ENCODE results near the gene PRPF6.

The PRPF6 gene

GRCh38 chr20:63945921-63946920 is 34.7 kb upstream of the PRPF6 start:
- TF ChIP-seq CTCF (IDR thresholded peaks at IDR 0.05; ENCODE audit: borderline replicate concordance, control extremely low read depth, extremely low read depth, insufficient read depth, missing control alignments), result no peak
- in situ Hi-C loops (cut with MboI; ENCODE audit: low sequenced_read_pairs, unreplicated experiment), result no loop called here
- no peak for DNase-seq (ENCODE audit: low spot score)

GRCh38 chr20:63946986-63947637 is 33.8 kb upstream of the PRPF6 start:
- DNase-seq (ENCODE audit: low spot score), result no peak
- no peak for TF ChIP-seq CTCF (IDR thresholded peaks at IDR 0.05; ENCODE audit: borderline replicate concordance, control extremely low read depth, extremely low read depth, insufficient read depth, missing control alignments)
- in situ Hi-C loops (cut with MboI; ENCODE audit: low sequenced_read_pairs, unreplicated experiment), result no loop called here

- DNase-seq (ENCODE audit: low spot score), result no peak
- no peak for TF ChIP-seq CTCF (IDR thresholded peaks at IDR 0.05; ENCODE audit: borderline replicate concordance, control extremely low read depth, extremely low read depth, insufficient read depth, missing control alignments)
- in situ Hi-C loops (cut with MboI; ENCODE audit: low sequenced_read_pairs, unreplicated experiment), result no loop called here
Observed at GRCh38 chr20:63947638-63948456, 33.1 kb upstream of the PRPF6 start.

- no peak for DNase-seq (ENCODE audit: low spot score)
- no peak for TF ChIP-seq CTCF (IDR thresholded peaks at IDR 0.05; ENCODE audit: borderline replicate concordance, control extremely low read depth, extremely low read depth, insufficient read depth, missing control alignments)
- in situ Hi-C loops (cut with MboI; ENCODE audit: low sequenced_read_pairs, unreplicated experiment), result no loop called here
Observed at GRCh38 chr20:63950701-63951397, 30.1 kb upstream of the PRPF6 start.

GRCh38 chr20:63951398-63952209 is 29.3 kb upstream of the PRPF6 start:
- in situ Hi-C loops (cut with MboI; ENCODE audit: low sequenced_read_pairs, unreplicated experiment), result no loop called here
- DNase-seq (ENCODE audit: low spot score), result no peak
- no peak for TF ChIP-seq CTCF (IDR thresholded peaks at IDR 0.05; ENCODE audit: borderline replicate concordance, control extremely low read depth, extremely low read depth, insufficient read depth, missing control alignments)
